ENCODE measurements around the gene ARHGAP30.

Gene ARHGAP30

GRCh38 chr1:161008869-161009510 is 60.7 kb downstream of the ARHGAP30 start:
- DNase-seq, result no peak

- no peak for DNase-seq
Measured at GRCh38 chr1:161007369-161007768, 62.3 kb downstream of the ARHGAP30 start.

GRCh38 chr1:161006563-161006962 is 63.1 kb downstream of the ARHGAP30 start:
- no peak for DNase-seq

- DNase-seq, result no peak
Measured at GRCh38 chr1:161001525-161001924, 68.2 kb downstream of the ARHGAP30 start.

- DNase-seq, result no peak
Measured at GRCh38 chr1:161000736-161001480, 68.8 kb downstream of the ARHGAP30 start.

GRCh38 chr1:160999376-160999775 is 70.3 kb downstream of the ARHGAP30 start:
- no peak for DNase-seq

GRCh38 chr1:160997323-160998038 is 72.2 kb downstream of the ARHGAP30 start:
- DNase-seq, result peak; percentile 36
